Ovary (tissue), 3 donors: ENCODE measurements around the gene C1orf167.

Experiments
- CTCF ChIP-seq, 3 donors: fragments of 450-650 bp in 2 of 3; fragments of 200-600 bp in 1 of 3; IDR thresholded peaks; one replicate each; pipeline versions ENCODE4 v1.5.1 to v1.8.0; 2016 to 2022; ENCODE audit warnings: antibody characterized with exemption in 3 of 3, mild to moderate bottlenecking in 1 of 3
- EP300 ChIP-seq: sonication (generic); formaldehyde crosslinking; IDR thresholded peaks from one replicate; pipeline ENCODE4 v1.6.1; 2017; ENCODE audit warnings: antibody characterized with exemption
- POLR2A ChIP-seq: fragments of 450-650 bp; IDR thresholded peaks from one replicate; pipeline ENCODE4 v1.6.1; 2017; ENCODE audit warnings: antibody characterized with exemption, mild to moderate bottlenecking, moderate library complexity
- donor health status: DM: no; HTN: no; CAD: no.

DNA sequence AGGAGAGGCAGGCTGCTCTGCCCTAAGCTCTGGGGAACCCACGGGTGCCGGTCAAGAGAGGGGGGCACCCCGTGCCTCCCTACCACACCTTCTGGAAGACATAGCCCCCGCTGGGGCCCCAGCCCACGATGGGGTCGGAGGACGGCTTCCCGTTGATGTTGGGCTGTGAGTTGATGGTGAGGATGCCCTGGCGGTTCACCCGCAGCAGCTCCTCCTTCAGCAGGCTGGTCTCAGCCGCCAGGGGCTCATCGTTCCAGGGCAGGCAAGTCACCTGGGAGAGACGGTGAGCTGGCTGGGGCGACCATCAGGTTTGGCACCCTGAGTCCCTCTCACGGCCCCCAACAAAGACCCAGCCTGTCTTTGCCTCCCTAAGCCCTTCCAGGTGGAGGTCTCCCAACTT is 31.8 kb downstream of the C1orf167 start:
- no peak for TF ChIP-seq CTCF (IDR thresholded peaks at IDR 0.05)
- TF ChIP-seq POLR2A = no peak
- TF ChIP-seq EP300 = no peak
